Endodermal cell (in vitro differentiated cells): ENCODE results near the gene LATS1. TPM values are rescaled to one million over a fixed set of nuclear protein-coding genes. Genes with fewer than 3 reads are reported as not detected.
"Not testable (repeated sequence)": the region's sequence is repeated elsewhere in the genome, so short reads cannot be mapped to it uniquely, and the experiment has no call there.

Experiments used
- DNase-seq: peaks from one replicate; pipeline ENCODE4 v3.0.0-alpha.2; 2017
- H3K27ac ChIP-seq: 2 replicates; pipeline ENCODE4 v1.5.1; 2013; ENCODE audit warnings: mild to moderate bottlenecking, low read depth, low read length, moderate library complexity
- H3K27me3 ChIP-seq: 2 replicates; pipeline ENCODE4 v1.6.1; 2013; ENCODE audit warnings: mild to moderate bottlenecking, low read length, moderate library complexity; ENCODE audit not compliant: insufficient read depth, control insufficient read depth, poor library complexity, severe bottlenecking
- H3K36me3 ChIP-seq: 2 replicates; pipeline ENCODE4 v1.7.0; 2013; ENCODE audit warnings: mild to moderate bottlenecking, low read length, moderate library complexity; ENCODE audit not compliant: control insufficient read depth, insufficient read depth
- H3K4me1 ChIP-seq: one replicate; pipeline ENCODE4 v1.7.0; 2013; ENCODE audit warnings: low read length; ENCODE audit not compliant: control insufficient read depth, insufficient read depth
- H3K4me3 ChIP-seq: 2 replicates; pipeline ENCODE4 v1.5.1; 2013; ENCODE audit warnings: mild to moderate bottlenecking, low read length, moderate library complexity
- H3K9ac ChIP-seq: 2 replicates; pipeline ENCODE4 v1.6.1; 2013; ENCODE audit warnings: mild to moderate bottlenecking, low read length, moderate library complexity; ENCODE audit not compliant: poor library complexity, severe bottlenecking; ENCODE audit errors: extremely low read depth
- H3K9me3 ChIP-seq: 2 replicates; pipeline ENCODE4 v1.6.1; 2013; ENCODE audit warnings: mild to moderate bottlenecking, low read length, moderate library complexity; ENCODE audit not compliant: control insufficient read depth
- H3K27ac Mint-ChIP-seq: 2 replicates; pipeline ENCODE4 v1.8.0; 2020; ENCODE audit warnings: mixed read lengths
- H3K27me3 Mint-ChIP-seq: 2 replicates; pipeline ENCODE4 v1.8.0; 2021; ENCODE audit warnings: mild to moderate bottlenecking, mixed read lengths; ENCODE audit not compliant: insufficient read depth
- H3K36me3 Mint-ChIP-seq: 2 replicates; pipeline ENCODE4 v1.8.0; 2020; ENCODE audit warnings: low read depth, mixed read lengths
- H3K4me1 Mint-ChIP-seq: 2 replicates; pipeline ENCODE4 v1.8.0; 2020; ENCODE audit warnings: mixed read lengths
- H3K4me3 Mint-ChIP-seq: 2 replicates; pipeline ENCODE4 v1.8.0; 2020; ENCODE audit warnings: mild to moderate bottlenecking, moderate library complexity, mixed read lengths
- H3K9me3 Mint-ChIP-seq: 2 replicates; pipeline ENCODE4 v1.8.0; 2020; ENCODE audit warnings: mild to moderate bottlenecking, mixed read lengths
- WGBS, 2 experiments: methylation state at CpG; one replicate each; pipeline versions ENCODE4 v1.1.5 to v1.1.7; 2013; ENCODE audit warnings: missing lambda C conversion rate in 2 of 2, mixed read lengths in 1 of 2; ENCODE audit not compliant: insufficient coverage in 1 of 2, insufficient read length in 1 of 2; 5-methylcytosine and 5-hydroxymethylcytosine counted together
- total RNA-seq, 2 donors: library from RNA; stranded (reverse); fragmentation: NEBNext Ultra II Directional in 1 of 2; extraction: Animal tissue kit (Norgen Biotek cat#: 25700) in 1 of 2; gene quantifications; 2 replicates in 1 of 2; 3 replicates in 1 of 2; pipeline ENCODE4 v1.2.1, GENCODE V29; 2021
- TF ChIP-seq, protein P1 (sequence below): fragments of 200-600 bp; sonication (generic); conservative IDR thresholded peaks from 2 replicates; pipeline ENCODE4 v1.5.0; 2021; ENCODE audit warnings: antibody characterized with exemption, mild to moderate bottlenecking

The LATS1 gene
- total RNA-seq, 2 donors from 2014 or later, result 33.7 to 34.7 TPM

DNA sequence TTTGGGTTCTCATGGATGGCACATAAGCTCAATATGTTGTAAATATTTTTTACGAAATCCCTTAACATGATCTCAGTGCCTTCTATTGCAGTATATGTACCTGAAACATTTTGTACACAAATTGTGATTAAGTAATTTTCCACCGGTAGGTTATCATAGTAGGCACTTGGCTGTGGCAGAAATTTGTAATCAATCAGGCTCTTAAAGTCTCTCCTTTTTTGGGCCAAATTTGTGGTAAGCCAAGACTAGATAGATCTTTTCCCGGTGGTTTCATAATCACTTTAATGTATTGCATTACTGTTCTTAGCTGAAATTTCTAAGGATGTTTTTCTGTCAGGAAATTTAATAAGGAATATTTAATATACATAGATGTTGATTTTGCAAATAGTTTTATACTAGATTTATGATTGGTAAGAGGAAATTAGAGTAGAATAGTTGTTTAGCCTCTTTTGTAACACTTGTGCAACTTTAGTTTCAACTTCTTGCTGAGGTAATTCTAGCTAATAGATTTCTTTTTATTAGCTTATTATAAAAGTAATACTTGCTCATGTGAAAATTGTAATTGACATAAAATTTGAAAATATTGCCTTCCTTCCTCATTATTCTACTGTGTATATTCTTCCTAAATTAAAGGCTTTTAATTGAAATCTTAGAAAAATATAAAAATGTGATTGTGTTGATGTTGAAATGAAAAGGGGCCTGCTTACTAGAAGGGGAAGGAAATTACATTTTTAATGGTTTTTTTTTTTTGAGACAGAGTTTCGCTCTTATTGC, 34.9 kb upstream of the LATS1 start:
- Histone ChIP-seq H3K36me3 (peaks cover 6% of the 10 kb centered on the region), H3K4me3 (no peak overlapping the region), H3K27me3 (no peaks in the 10 kb centered on the region), H3K4me1 (peaks cover 3% of the 10 kb centered on the region), H3K9me3 (no peaks in the 10 kb centered on the region), H3K9ac (no peak overlapping the region), H3K27ac (no peak overlapping the region)
- Mint-ChIP-seq H3K36me3 (peaks cover 4% of the 10 kb centered on the region), H3K27me3 (no peaks in the 10 kb centered on the region), H3K9me3 (no peaks in the 10 kb centered on the region), H3K4me3 (no peak overlapping the region), H3K4me1 (peaks cover 6% of the 10 kb centered on the region), H3K27ac (no peak overlapping the region)
- DNase-seq, result no peak
- WGBS, 2 experiments, result 90 to 95% methylated on average over 2 to 4 of the region's 4 CpGs
- TF ChIP-seq, protein P1, sequence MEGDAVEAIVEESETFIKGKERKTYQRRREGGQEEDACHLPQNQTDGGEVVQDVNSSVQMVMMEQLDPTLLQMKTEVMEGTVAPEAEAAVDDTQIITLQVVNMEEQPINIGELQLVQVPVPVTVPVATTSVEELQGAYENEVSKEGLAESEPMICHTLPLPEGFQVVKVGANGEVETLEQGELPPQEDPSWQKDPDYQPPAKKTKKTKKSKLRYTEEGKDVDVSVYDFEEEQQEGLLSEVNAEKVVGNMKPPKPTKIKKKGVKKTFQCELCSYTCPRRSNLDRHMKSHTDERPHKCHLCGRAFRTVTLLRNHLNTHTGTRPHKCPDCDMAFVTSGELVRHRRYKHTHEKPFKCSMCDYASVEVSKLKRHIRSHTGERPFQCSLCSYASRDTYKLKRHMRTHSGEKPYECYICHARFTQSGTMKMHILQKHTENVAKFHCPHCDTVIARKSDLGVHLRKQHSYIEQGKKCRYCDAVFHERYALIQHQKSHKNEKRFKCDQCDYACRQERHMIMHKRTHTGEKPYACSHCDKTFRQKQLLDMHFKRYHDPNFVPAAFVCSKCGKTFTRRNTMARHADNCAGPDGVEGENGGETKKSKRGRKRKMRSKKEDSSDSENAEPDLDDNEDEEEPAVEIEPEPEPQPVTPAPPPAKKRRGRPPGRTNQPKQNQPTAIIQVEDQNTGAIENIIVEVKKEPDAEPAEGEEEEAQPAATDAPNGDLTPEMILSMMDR, result no peak

- H3K4me3 ChIP-seq, H3K9me3 Mint-ChIP-seq, H3K36me3 Mint-ChIP-seq, H3K27me3 Mint-ChIP-seq, H3K9ac ChIP-seq, H3K4me3 Mint-ChIP-seq, H3K27ac Mint-ChIP-seq, H3K9me3 ChIP-seq, H3K36me3 ChIP-seq, H3K27ac ChIP-seq, H3K27me3 ChIP-seq, DNase-seq, H3K4me1 Mint-ChIP-seq, H3K4me1 ChIP-seq: not testable (repeated sequence)
- 94 to 97% methylated on average over 3 to 5 of the region's 5 CpGs for WGBS, 2 experiments
These were observed 34.0 kb upstream of the LATS1 start for GRCh38 chr6:149751920-149752319.

DNA sequence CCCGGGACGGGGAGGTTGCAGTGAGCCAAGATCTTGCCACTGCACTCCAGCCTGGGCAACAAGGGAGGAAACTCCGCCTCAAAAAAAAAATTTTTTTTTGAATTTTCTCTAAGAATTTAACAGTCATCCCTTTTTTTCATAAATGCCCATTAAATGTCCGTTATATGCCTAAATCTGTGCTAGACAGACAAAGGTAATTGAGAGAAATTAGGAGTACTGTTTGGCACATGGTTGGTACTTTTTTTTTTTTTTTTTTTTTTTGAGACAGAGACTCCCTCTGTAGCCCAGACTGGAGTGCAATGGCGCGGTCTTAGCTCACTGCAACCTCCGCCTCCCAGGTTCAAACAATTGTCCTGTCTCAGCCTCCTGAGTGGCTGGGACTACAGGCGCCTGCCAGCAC, 33.3 kb upstream of the LATS1 start:
- Histone ChIP-seq H3K4me1 (peaks cover 3% of the 10 kb centered on the region), H3K4me3 (peak overlapping the region; percentile 90), H3K27ac (no peak overlapping the region), H3K36me3 (peaks cover 6% of the 10 kb centered on the region), H3K27me3 (no peaks in the 10 kb centered on the region), H3K9me3 (no peaks in the 10 kb centered on the region), H3K9ac (no peak overlapping the region)
- no peak for DNase-seq
- Mint-ChIP-seq H3K4me1 (peaks cover 11% of the 10 kb centered on the region), H3K4me3 (peak overlapping the region; percentile 82), H3K27me3 (no peaks in the 10 kb centered on the region), H3K36me3 (peaks cover 4% of the 10 kb centered on the region), H3K9me3 (no peaks in the 10 kb centered on the region), H3K27ac (no peak overlapping the region)
- TF ChIP-seq, protein P1, result no peak
- WGBS, 2 experiments, result 94 to 95% methylated on average over 7 to 8 of the region's 8 CpGs
